T1000 (cell line): ENCODE data around the gene TSPAN2.

Experiments
- DNase-seq: peaks from one replicate; lab custom pipeline; 2025; ENCODE audit warnings: mixed read lengths; lab: John Stamatoyannopoulos, UW

TSPAN2 gene

DNA sequence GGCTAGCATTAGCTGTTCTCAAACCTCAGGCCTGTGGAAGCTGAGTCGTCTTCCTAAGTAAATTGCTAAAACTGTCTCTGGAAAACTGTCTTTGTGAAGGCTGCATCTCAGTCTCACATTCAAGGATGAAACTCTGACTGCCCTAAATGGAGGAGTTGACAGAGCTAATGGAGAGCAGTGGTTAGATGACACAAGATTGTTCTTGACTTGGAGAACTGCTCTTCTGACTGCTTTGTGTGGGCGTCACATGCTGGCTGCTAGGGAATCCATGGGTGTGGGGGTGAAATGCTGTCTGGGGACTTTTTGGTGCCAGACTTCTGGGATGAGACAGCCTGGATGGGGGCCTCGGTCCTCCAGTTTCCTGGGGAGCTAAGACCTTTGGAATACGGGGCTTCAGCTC is 24.5 kb upstream of the TSPAN2 start:
- DNase-seq: no peak

DNA sequence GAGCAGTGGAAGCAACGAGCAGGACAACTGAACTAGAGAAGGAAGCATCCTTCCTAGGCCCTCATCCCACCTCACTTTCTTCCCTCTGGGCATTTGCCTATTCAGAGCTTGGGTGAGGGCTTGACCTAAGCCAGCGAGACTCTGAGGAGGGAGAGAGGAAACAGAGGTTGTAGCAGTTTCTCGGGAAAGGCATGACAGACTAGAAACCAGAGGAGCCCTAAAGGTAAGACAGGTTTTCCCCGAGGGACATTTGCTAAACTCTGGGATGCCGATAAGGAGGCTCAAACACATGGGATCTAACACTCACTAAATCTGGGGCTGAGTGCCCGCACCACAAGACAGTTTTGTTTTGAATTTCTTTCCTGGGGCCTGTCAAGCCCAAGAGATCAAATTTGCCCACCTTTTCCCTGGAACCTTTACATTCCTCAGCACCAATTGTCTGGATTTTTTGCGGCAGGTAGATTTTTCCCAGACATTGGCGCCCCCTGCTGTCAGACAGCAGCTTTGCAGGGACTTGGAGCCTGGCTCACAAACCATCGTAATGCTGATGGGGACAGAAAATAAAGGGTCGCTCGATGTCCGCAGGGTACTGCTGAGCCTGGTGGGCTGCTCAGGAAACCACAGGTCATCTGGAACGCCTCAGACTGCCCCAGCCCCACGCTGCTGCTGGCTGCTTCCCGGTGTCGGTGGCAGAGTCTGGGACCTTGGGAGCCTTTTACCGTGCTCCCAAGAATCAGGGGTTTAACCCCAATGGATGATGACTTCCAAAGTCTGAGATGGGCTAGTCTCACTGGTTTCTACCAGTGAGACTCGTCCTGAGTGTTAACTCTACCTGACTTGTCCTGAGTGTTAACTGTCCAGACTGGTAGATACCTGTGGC is 23.4 kb upstream of the TSPAN2 start:
- DNase-seq: no peak

DNA sequence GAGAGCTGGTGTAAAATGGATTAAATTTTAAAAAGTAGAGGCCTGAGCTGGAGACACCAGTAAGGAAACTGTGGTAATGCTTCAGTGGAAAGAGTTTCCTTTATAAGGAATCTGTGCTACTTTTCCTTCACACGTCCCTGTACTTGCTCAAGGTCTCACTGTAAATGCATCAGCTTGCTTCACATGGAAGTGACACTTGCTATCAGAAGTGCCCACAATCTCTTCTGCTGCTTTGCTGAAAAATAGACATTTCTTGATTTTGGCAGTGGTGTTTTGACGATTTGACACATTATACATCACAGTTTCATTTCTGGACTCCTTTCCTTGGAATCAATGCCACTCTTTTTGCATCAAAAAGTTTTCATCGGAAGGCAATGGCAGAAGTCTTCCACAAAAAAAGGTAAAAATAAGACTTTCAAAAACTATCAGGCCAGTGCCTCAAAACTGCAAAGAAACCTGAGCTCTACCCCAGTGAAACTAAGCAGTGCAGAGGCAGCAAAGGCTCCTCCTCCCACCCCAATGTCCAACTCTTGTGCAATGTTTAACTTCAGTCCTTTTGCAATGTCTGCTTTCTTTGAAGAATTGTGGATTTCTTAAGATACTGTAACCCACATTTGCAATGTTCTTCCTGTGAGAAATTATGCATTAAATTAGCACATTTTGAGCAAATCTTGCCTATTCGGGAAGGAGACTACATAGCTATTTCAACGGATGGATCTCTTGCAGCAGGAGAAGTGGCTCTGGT is 18.4 kb upstream of the TSPAN2 start:
- DNase-seq: no peak

DNA sequence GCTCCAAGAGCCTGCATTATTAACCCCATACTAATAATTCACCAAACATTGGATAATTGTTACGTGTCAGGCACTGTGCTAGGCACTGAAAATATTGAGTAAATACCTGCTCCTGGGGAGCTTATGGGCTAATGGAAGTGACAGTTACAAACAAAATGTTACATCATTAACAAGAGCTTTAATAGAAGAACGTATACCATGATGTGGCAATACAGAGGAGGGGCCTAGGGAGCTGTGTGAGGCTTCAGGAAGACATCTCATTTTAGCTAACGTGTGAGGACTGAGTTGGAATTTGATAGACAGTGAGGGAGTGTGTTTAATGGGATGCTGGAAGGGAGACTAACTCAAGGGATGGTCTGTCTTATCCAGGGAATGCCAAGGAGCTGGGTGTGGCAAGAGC is 16.5 kb upstream of the TSPAN2 start:
- no peak for DNase-seq

DNA sequence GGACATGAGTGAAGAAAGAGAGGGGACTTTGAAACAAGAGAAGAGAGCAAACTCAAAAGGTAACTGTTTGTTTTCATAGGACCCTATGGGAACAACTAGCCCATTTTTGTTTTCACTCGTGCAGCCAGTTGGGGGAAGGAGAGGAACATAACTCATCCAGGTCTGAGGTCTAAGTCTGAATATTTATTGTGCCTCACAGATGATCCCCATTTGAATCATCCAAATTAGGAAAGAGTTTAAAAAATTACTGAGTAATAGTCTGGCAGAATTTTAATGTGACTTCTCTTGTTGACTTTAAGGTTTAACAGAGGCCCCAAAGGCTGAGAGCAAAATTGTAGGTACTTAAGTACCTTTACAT is 10.4 kb upstream of the TSPAN2 start:
- DNase-seq: no peak

DNA sequence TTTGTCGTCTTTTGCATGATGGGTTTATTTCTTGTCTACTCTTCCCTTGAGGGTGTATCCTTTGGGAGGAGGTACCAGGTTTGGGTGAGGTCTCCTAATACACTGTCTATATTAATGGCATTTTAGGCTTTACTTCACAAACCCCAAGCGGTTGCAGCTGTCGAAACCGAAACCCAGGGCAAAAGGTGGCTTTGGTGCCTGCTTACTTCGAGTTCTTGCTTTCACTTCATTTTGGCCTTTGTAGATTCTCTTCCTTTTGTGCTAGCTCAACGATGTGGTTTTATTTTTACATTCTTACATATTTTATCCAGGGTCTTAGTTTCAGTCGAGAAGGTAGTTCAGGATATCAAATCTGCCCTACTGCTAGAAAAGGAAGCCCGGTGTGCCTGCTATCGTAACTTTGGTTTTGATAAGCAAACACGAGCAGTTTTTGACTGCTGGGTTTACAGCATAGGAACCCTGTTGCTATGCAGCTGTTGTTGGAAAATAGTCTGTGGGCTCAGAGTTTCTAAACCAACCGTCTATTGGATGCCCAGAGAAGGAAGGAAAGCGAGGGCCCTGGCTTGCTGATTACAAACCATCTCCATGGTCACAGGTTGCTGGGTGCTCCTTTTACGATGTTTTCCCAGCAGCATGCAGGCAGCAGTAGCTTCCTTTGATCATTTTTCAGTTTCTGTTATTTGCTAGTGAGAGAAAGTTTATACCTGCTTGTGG is 9.8 kb upstream of the TSPAN2 start:
- peak; percentile 72 for DNase-seq

DNA sequence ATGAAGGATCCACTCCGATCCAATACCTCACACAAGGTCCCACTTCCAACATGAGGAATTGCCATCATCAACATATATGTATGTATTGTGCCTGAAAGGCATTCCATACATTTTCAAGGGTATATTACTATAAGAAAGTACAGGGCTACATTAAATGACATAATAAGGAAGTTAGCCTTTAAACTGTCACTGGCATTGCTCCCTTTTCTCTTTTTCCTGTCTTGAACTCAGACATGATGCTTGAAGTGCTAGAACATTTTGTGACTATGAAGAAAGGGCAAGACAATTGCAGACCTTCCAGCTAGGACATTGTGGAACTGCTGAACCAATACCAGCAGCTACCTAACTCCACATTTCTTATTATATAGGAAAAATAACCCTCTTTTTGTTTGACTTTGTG is 2.9 kb upstream of the TSPAN2 start:
- no peak for DNase-seq

DNA sequence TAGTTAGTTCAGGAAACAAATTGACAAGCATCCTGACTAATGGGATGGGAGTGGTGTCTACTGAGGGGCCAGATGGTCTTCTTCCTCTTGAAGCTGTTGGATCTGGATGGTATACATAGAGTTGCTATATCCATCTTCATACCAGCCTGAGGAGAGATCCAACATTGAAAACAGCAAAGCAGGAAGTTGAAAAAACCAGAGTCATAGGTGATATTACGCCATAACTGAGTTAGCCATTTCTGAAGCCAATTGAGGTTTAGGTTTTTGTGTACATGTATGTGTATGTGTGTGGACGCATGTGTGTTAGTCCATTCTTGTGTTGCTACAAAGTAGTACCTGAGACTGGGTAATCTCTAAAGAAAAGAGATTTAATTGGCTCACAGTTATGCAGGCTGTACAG is 2.3 kb upstream of the TSPAN2 start:
- DNase-seq: no peak

DNA sequence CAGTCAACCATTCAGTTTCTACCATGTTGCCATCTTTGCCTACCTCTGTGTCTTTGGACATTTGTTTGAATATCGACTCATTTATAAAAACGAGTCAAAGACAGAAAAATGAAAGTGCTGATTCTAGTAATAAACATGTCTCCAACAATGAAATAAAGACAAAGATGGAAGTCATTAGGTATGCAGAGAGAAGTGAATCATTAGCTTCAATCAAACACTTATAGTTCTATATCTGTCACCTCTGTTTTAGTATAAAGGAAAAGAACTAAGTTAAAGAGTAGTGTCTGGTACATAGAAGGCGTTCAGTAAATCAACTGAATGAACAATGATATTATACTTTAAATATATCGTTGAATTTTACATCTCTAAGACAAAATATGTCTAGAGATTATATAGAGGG is 1.7 kb upstream of the TSPAN2 start:
- DNase-seq: no peak

DNA sequence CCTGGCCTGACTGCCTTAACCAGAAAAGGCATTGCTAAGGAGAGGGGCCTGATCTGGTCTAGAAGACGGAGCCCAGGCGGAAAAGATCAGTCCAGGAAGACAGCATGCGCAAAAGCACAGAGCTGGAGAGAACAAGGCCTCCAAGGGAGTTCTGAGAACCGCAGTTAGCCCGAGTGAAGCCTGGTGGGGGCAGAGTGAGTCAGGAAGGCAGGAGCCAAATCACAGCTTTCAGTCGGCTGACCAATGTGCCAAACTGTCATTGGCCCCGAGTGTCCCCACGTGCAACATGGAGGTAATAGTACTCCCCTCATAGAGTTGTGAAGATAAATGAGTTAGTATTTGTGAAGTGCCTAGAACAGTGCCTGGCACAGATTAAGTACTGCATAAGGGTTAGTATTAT is 1.2 kb upstream of the TSPAN2 start:
- DNase-seq: no peak

DNA sequence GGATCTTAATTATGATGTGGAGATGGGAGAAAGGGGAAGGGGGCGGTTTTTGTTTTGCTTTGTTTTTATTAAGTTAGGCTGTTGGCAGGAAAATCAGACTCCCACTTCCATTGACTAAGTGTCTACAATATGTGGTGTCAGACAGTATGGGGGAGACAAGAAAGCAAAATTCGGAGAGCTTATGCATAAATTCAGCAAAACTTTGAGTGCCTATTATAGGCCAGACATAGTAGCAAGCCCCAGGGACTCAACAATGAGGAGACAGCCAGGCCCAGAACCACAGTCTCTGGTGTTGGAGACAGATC is 835 bp upstream of the TSPAN2 start:
- DNase-seq: no peak

DNA sequence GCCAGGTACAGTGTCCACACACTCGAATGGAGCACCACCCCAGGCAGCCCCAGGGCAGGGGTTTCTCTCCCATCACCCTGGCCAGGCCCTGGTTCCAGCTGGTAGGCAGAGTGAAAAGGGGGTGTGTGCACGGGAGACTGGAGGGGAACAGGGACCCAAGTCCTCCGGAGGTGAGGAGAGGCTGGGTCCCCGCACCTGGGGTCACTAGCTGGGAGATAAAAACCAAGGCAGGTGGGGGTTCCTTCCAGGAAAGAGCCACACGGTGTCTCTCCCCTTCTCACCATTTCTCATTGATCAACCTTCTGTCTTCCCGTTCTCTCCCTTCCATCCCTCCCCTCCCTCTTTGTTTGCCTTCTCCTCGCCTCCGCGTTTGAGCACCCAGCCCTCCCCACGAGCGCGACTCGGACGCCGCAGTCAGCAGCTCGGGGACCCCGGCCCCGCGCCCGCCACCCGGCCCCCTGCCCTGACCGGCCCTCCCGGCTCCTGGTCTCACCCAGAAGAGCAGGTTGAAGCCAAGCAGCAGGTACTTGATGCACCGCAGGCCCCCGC is 358 bp downstream of the TSPAN2 start:
- DNase-seq: no peak

DNA sequence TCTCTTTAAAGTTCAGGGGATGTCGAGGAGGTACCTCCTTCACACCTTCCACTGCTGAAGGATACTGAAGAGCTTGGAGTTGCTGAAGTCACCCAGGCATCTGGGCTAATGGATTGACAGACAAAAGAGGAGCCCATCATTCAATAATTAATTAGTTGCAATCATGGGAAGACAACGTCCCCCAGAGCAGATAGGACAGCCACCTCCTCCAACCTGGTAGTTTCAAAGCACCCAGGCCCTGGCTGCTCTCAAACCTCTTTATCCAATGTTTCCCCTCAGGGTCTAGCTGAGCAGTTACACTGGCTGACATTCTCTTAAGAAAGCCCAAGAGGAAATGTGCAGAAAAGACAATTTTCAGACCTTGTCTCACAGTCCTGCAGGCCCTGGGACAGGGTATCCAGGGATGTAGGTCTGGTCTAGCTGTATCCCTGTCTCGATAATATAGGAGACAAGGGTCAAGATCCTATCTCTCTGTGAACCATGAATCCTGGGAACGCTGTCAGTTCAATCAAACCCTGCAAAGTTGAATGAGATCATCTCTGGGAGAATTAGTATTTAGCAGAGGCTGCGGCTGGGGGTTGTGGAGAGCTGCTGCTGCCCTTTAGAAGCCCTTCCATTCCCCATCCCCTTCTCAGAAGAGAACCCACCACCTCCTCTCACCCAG is 1.1 kb downstream of the TSPAN2 start:
- DNase-seq: no peak

DNA sequence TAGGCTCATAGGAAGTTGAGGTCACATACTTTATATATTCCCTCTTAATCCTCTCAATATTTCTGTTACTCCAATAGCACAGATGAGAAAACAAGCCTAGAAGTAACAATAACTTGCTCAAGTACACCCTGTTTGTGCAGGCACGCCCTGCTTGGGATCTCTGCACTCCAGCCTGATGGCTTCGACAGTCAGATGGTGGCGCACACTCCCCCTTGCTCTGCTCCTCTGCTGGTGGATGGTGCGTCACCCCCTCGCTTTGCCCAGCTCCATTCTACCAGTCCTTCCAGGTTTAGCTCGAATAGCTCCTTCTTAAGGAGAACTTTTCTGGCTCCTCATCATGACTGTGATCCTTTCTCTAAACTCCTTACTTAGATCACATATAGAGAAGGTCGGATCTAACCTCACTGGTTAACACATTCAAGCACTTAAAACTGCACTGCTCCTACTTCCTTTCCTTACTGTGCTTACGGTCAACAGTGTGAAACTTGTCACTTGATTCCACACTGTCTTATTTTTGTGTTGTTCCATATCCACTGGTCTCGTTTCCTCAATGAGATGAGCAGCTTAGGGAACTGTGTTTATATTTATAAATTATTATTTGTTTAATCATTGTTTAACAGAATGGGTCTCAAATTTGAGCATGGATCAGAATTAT is 3.0 kb downstream of the TSPAN2 start:
- DNase-seq: no peak

DNA sequence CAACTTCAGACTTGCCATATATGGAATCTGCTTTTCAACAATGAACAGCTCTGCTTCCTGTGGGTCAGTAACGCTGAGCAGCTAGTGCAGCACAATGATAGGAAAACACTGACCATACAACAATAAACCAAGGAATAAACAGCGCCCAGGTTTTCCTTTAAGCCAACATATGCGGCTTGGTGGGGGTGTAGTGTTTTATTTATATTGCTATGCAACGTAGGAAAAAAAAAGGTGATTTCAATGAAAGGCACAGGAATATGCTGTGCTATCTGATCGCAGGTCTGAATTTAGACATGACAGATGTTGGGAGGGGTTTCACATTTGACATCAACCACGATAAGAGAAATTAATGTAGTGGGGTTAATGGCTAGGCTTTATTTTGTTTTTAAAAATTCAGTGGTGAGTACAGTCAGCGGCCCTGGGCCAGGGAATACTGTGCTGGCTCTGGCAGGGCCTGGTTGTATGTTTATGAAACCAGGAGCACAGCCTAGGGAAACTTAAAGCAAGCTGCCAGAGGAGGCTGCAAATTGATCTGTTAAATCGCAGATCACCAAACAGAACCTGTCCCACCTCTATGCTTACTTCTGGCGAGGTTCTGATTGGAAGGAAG is 4.3 kb downstream of the TSPAN2 start:
- no peak for DNase-seq

DNA sequence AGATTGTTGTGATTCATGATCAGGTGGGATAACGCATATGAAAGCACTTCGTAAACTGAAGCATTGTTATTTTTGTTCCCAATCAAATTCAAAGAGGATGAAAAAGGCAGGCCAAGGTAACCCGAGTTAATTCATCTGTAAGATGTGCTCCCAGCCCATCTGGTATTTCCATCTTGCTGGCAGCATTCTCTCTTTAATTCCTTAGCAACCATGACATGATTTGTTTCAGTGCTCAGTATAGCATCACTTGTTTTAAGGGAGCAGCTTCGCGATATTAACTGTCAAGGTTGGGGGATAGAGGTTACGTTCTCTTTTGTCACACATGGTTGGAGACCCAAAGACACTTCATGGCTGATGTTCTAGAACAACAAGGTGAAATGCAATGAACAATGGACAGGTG is 6.4 kb downstream of the TSPAN2 start:
- DNase-seq: no peak

DNA sequence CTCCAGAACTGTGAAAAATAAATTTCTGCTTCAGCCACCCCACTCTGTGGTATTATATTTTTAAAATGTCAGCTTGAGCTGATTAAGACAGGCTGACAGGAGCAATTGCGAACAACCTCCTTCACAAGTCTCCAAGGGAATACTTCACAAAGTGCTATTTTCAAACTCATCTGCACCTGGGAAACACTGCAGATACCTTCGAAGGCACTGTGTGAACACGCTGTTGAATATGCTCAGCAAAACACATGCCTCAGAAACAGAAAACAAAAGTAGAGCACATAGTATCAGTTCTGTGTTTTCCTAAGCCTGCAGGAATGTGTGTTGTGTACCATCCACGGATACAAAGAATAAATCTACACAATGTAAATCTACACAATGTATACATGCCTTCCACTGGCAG is 10.6 kb downstream of the TSPAN2 start:
- no peak for DNase-seq

DNA sequence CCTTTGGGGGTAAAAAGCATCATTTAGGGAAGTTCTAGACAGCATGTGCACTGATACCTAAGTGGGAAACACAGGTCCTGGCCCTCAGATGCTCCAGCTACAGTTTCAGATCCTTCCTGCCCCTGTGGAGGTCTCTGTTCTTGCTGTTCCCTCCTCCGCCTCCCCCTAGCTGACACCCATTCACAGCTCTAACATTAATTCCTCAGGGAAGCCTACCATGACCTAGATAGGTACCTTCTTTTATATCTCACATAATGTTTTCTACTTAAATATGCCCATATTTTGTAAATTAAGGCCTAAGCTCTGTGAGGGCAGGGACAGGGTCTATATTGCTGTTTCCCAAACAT is 11.3 kb downstream of the TSPAN2 start:
- no peak for DNase-seq

DNA sequence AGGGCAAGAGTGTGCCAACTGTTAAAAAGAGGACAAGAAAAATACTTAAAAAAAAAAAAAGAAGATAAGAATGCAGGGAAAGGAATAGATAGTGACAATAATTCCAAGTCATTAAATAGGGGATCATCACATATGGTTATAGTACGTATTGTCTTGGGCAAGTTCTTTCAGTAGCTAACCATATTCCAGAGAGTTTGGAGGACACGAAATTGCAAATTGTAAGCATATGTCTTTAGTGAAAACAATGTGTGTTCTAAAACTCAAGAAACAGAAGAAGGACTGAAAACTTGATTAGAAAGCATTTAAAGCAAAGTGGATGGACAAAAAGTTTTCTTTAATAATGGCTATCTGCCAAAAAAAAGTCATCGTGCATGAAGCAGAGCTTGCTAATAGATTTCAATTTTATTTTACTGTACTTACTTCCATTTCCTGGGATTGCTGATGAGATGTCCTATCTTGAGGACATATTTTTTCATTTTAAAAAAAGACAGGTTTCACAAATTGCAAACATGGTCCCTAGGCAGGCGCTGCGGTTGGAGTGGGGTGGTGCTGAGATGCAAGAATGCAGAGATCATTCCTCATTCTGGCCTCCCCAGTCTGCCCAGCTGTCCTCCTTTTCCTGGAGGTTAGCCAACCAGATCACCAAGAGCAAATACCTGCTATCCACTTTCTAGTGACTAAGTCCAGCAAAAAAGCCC is 11.9 kb downstream of the TSPAN2 start:
- DNase-seq: no peak

DNA sequence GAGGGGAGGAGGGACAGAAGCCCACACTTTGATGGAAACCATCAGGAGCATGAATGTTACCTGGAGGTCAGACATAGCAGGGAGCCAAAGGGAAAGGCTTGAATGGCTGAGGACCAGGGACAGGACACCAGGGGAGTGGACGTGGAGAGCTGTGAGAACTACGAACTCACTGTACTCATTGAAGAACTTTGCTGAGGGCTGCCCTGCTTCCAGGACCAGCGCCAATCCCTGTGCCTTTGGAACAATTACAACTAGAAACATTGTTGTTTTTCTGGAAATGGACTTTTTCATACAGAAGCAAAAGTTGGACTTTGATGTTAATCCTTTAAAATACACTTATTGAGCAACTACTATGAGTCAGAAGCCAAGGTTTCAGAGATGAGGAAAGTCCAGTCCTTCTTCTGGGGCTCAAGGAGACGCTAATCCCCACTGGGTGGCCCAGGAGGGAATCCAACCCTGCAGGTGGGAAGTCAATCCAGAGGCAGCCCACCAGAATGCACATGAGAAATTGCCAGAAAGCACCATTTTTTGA is 12.9 kb downstream of the TSPAN2 start:
- DNase-seq: no peak
